Measurements from ENCODE around the gene C9orf152. TPM values are rescaled to one million over a fixed set of nuclear protein-coding genes. Genes with fewer than 3 reads are reported as not detected.

Gene C9orf152
- polyA plus RNA-seq, 1 donor (not counting 4 experiments of a cell fraction or from before 2014, with no cell fraction given) = not detected

DNA sequence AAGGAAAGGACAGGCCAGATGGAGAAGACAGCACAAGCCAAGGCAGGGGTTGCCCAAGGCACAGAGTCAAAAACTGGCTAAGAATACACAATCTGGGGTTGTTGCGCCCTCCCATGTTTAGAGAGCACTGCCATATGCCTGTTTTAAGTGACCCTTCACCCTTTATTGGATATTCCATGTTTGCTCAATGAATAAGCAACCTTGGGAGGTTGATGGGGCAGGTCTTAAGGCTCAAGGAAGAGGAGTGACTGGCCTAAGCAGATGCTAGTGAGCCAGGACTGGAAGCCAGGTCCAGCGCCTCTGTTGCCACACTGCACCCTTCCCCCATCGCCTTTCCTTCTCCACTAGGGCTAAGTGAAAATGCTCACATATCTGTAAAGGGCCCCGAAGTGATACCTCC, 41.6 kb upstream of the C9orf152 start:
- dilution Hi-C loops (cut with MboI; ENCODE audit: extremely low pct_ligation_motif_present, low sequenced_read_pairs) = no loop called here
- no peaks in the 10 kb centered on the region for H3K9me1 ChIP-seq (ENCODE audit: control insufficient read depth, extremely low read depth, insufficient read depth, low read length)
- no peak overlapping the region for H2AFZ ChIP-seq (ENCODE audit: control insufficient read depth, low read length)
- peaks cover 28% of the 10 kb centered on the region for H3K4me1 ChIP-seq (ENCODE audit: control insufficient read depth, extremely low read depth, insufficient read depth, low read length)
- H3K9ac ChIP-seq (ENCODE audit: control insufficient read depth, extremely low read depth, insufficient read depth, low read length) = no peak overlapping the region
- H3K9me3 ChIP-seq (ENCODE audit: control insufficient read depth, low read depth, low read length) = no peaks in the 10 kb centered on the region
- FAIRE-seq = no peak
- no peak overlapping the region for H3K4me3 ChIP-seq (ENCODE audit: control insufficient read depth in 2 of 3, extremely low read depth in 1 of 3, insufficient read depth in 2 of 3, low read depth in 1 of 3, low read length in 3 of 3)
- peaks cover 42% of the 10 kb centered on the region for H4K20me1 ChIP-seq (ENCODE audit: control insufficient read depth, extremely low read depth, insufficient read depth, low read length)
- H3K36me3 ChIP-seq (ENCODE audit: control insufficient read depth in 2 of 2, extremely low read depth in 1 of 2, insufficient read depth in 2 of 2, low read length in 2 of 2) = peaks cover 29 to 51% of the 10 kb centered on the region in 2 experiments
- H3K27me3 ChIP-seq (ENCODE audit: control insufficient read depth, extremely low read depth, insufficient read depth, low read length) = no peaks in the 10 kb centered on the region
- H3K27ac ChIP-seq (ENCODE audit: control insufficient read depth, insufficient read depth, low read length) = no peak overlapping the region
- DNase-seq (ENCODE audit: low read depth, low spot score) = no peak
- peaks cover 79% of the 10 kb centered on the region for H3K79me2 ChIP-seq (ENCODE audit: control insufficient read depth, insufficient read depth, low read length)
- TF ChIP-seq EZH2 (IDR thresholded peaks at IDR 0.05; ENCODE audit: low read length) = no peak
- TF ChIP-seq, protein P1, sequence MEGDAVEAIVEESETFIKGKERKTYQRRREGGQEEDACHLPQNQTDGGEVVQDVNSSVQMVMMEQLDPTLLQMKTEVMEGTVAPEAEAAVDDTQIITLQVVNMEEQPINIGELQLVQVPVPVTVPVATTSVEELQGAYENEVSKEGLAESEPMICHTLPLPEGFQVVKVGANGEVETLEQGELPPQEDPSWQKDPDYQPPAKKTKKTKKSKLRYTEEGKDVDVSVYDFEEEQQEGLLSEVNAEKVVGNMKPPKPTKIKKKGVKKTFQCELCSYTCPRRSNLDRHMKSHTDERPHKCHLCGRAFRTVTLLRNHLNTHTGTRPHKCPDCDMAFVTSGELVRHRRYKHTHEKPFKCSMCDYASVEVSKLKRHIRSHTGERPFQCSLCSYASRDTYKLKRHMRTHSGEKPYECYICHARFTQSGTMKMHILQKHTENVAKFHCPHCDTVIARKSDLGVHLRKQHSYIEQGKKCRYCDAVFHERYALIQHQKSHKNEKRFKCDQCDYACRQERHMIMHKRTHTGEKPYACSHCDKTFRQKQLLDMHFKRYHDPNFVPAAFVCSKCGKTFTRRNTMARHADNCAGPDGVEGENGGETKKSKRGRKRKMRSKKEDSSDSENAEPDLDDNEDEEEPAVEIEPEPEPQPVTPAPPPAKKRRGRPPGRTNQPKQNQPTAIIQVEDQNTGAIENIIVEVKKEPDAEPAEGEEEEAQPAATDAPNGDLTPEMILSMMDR (optimal IDR thresholded peaks at IDR 0.05 in 1 of 3, IDR thresholded peaks at IDR 0.05 in 1 of 3, conservative IDR thresholded peaks at IDR 0.05 in 1 of 3; ENCODE audit: extremely low read depth in 1 of 3, insufficient read depth in 2 of 3, low read length in 3 of 3) = no peak
- H3K4me2 ChIP-seq (ENCODE audit: control insufficient read depth, extremely low read depth, insufficient read depth, low read depth, low read length) = no peak overlapping the region

DNA sequence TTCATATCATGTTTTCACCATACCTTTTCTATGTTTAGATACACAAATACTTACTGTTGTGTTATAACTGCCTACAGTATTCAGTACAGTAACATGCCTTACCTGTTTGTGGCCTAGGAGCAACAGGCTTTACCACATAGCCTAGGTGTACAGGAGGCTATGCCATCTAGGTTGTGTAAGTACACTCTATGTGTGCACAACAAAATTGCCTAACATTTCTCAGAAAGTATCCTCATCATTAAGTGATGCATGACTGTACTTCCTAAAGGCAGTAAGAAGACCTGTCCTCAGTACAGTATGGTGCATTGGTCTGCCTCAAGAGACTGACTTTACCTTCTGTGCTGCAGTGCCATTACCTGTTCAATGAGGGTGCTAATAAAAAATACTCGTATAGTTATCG, 40.4 kb upstream of the C9orf152 start:
- no peaks in the 10 kb centered on the region for H3K27me3 ChIP-seq (ENCODE audit: control insufficient read depth, extremely low read depth, insufficient read depth, low read length)
- peaks cover 27 to 59% of the 10 kb centered on the region in 2 experiments for H3K36me3 ChIP-seq (ENCODE audit: control insufficient read depth in 2 of 2, extremely low read depth in 1 of 2, insufficient read depth in 2 of 2, low read length in 2 of 2)
- no peaks in the 10 kb centered on the region for H3K9me1 ChIP-seq (ENCODE audit: control insufficient read depth, extremely low read depth, insufficient read depth, low read length)
- TF ChIP-seq, protein P1 (optimal IDR thresholded peaks at IDR 0.05 in 1 of 3, IDR thresholded peaks at IDR 0.05 in 1 of 3, conservative IDR thresholded peaks at IDR 0.05 in 1 of 3; ENCODE audit: extremely low read depth in 1 of 3, insufficient read depth in 2 of 3, low read length in 3 of 3) = no peak
- TF ChIP-seq EZH2 (IDR thresholded peaks at IDR 0.05; ENCODE audit: low read length) = no peak
- no peaks in the 10 kb centered on the region for H3K9me3 ChIP-seq (ENCODE audit: control insufficient read depth, low read depth, low read length)
- DNase-seq (ENCODE audit: low read depth, low spot score) = no peak
- H4K20me1 ChIP-seq (ENCODE audit: control insufficient read depth, extremely low read depth, insufficient read depth, low read length) = peaks cover 36% of the 10 kb centered on the region
- peaks cover 15% of the 10 kb centered on the region for H3K4me1 ChIP-seq (ENCODE audit: control insufficient read depth, extremely low read depth, insufficient read depth, low read length)
- no peak overlapping the region for H3K27ac ChIP-seq (ENCODE audit: control insufficient read depth, insufficient read depth, low read length)
- peaks cover 66% of the 10 kb centered on the region for H3K79me2 ChIP-seq (ENCODE audit: control insufficient read depth, insufficient read depth, low read length)
- no peak overlapping the region for H3K4me3 ChIP-seq (ENCODE audit: control insufficient read depth in 2 of 3, extremely low read depth in 1 of 3, insufficient read depth in 2 of 3, low read depth in 1 of 3, low read length in 3 of 3)
- FAIRE-seq = peak; percentile 56
- no peak overlapping the region for H2AFZ ChIP-seq (ENCODE audit: control insufficient read depth, low read length)
- dilution Hi-C loops (cut with MboI; ENCODE audit: extremely low pct_ligation_motif_present, low sequenced_read_pairs) = no loop called here
- H3K9ac ChIP-seq (ENCODE audit: control insufficient read depth, extremely low read depth, insufficient read depth, low read length) = no peak overlapping the region
- no peak overlapping the region for H3K4me2 ChIP-seq (ENCODE audit: control insufficient read depth, extremely low read depth, insufficient read depth, low read depth, low read length)

All from keratinocyte (primary cell).